GM19240 (cell line): ENCODE data around the gene IL1A.

Experiments
- DNase-seq: peaks from one replicate; pipeline ENCODE4 v3.0.0; 2011; ENCODE audit warnings: low spot score; ENCODE audit not compliant: insufficient read length

IL1A gene

DNA sequence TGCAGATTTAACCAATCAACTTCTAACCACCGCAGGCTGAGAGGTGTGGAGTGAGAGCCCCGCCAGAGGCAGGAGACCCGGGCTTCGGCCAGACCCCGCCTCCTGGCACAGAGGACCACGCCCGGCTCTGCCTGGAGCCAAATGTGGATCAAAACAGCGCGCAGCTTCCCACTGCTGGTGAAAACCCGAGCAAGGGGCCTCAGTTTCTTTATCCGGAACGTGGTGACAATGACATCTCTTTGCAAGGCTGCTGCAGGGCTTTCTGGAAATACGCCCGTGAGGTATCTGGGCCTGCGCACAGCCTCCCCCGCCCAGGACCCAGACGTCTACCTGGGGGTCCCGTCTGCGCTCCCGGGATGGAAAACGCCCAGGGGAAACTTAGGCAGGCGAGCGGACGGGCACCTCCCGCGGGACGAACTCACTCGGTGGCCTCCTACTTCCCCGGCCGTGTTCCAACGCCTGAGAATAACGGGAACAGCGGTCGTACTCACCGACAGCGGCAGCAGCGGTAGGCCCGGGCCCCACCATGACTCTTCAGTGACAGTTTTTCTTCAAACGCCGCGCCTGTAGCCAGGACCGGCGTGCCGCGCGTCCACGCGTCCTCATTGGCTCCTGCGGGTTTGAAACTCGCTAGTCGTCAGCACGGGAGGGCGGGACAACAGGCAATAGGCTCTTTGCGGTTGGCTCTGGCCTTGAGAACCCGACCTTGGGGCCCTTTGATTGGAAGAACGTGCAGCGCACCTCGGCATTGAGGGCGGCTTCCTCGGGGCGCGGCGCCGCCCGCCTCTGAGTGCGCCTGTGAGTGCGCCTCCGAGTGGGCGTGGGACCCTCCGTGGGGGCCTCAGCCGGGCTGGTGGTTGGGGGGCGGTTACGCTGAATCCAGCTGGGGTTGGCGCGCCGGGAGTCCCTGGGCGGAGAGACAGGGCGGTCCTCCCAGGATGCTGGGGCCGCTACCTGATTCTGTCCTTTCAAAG is 19.9 kb downstream of the IL1A start, which contains the start of gene CKAP2L:
CKAP2L (minus strand) TSS at position 539 of the 974 bp plus-strand sequence; CDS start at position 528, 11 bp downstream.
- peak; percentile 87 for DNase-seq

DNA sequence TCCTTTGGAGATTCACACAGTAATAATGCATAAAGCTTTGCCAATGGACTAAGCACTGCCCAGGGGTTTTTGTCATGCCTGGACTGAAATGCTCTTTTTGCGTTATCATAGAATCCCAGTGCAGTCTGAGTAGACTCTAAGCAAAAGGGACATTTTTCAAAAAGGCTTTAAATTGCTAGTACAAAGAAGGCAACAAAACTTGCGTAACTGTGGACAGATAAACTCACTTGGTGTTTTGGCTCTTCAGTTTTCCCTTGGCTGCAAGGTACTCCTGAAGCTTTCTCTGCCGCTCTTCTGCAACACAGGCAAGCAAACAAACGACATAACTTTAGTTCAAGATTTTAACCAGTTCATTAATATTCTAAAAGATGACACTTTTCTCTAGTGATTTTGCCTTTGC is 22.0 kb downstream of the IL1A start:
- no peak for DNase-seq

DNA sequence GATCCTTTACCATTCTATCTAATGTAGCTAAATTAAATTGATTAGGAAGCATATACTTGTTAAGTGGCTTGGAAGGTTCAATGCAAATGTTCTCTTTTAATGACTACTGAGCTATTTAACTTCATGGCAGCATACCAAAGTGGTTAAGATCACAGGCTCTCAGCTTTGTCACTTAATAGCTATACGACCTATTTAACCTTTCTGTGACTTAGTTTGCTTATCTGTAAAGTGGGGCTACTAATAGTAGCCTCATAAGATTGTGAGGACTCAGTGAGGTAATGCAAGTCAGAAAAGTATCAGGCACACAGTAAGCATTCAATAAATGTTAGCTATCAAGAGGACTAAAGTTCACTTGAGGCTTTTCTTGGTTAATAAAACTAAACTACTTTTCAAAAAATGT is 24.1 kb downstream of the IL1A start:
- DNase-seq: no peak

DNA sequence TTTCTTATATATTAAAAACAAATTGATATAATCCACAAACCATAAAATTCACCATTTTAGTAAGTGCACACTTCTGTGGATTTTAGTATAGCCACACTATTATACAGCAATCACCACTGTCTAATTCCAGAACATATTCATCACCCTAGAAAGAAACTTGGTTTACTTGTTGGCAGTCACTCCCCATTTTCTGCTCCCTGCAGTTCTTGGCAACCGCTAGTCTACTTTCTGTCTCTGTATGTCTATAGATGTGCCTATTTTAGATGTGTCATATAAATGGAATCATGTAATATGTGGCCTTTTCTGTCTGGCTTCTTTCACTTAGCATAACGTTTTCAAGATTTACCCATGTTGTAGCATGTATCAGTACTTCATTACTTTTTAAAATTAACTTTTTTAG is 25.6 kb downstream of the IL1A start:
- no peak for DNase-seq

DNA sequence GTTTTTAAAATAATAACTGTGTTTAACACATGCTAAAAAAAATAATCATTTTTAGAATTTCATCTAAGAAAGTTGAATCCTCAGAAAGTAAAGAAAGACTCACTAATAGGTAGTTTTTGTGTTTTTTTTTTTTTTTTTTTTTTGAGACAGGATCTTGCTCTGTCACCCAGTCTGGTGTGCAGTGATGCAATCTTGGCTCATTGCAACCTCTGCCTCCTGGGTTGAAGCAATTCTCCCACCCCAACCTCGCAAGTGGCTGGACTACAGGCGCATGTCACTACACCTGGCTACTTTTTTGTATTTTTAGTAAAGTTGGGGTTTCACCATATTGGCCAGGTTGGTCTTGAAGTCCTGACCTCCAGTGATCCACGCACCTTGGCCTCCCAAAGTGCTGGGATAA is 27.0 kb downstream of the IL1A start:
- no peak for DNase-seq

DNA sequence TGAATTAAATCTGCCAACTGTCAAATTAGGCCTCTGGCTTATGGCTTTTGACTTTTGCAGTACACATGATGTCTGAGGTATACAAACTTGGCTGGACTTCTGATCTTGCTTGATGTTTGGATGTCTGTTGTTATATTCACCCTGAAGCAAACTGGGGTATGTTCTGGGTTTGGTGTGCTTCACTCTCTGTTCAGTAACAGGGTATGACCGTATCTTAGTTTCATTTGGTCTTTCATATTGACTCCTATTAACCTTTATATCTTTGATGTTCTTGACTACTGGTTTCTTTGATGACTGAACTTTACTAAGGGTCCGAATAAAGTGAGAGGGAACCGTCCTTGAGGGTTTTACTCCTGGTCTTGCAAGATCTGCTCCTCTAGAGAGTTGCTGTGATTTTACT is 28.1 kb downstream of the IL1A start:
- no peak for DNase-seq

DNA sequence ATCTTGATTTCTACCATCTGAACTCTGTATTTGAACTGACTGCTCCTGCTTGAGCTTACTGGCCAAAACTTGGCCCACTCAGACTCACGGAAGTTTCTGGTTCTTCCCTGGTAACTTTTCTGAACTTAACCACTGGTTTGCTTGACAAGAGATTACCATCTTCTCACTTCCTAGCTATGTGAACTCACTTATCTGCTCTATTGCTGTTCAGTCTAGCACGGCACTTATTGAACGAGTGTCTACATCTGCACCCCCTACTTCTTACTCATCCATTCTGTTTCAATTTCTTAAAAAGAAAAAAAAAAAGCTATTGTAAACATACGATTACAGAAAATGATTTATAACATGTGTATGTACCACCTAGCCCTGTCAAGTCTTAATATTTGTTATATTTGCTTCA is 28.8 kb downstream of the IL1A start:
- DNase-seq: no peak

DNA sequence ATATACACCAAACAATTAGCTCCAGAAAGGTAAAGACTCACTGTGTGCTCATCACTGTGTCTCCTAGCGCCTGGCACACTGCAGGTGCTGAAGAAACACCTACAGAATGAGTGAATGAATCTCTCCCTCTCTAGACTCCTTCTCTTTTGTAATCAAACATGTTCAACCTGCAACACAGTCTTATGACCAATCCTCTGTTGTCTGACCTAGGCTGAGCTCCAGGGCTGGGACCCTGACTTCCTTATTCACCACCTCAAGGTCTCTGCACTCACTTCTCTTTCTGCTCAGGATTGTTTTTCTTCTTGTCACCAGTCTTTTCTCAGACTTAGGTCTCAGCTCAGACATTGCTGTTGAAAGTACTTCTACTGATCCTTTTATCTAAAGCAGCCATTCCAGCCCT is 29.7 kb downstream of the IL1A start:
- DNase-seq: no peak

DNA sequence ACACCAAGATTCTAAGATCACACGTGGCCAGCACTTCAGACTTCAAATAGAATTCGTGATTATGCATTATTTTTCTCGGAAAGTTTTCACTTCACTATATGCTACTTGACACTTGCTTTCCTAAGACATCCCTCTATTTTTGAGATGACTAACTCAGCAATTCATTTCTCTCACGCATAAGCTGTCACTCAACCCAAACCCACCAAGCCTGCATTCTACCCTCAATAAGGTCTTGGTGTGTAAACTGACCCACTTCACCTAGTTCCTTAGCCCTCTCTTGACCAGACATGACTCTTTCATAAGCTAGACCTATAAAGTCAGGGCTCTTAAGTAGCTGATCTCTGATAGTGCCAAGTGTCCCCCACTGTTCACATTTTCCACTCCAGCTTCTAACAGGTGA is 31.6 kb downstream of the IL1A start:
- DNase-seq: no peak

DNA sequence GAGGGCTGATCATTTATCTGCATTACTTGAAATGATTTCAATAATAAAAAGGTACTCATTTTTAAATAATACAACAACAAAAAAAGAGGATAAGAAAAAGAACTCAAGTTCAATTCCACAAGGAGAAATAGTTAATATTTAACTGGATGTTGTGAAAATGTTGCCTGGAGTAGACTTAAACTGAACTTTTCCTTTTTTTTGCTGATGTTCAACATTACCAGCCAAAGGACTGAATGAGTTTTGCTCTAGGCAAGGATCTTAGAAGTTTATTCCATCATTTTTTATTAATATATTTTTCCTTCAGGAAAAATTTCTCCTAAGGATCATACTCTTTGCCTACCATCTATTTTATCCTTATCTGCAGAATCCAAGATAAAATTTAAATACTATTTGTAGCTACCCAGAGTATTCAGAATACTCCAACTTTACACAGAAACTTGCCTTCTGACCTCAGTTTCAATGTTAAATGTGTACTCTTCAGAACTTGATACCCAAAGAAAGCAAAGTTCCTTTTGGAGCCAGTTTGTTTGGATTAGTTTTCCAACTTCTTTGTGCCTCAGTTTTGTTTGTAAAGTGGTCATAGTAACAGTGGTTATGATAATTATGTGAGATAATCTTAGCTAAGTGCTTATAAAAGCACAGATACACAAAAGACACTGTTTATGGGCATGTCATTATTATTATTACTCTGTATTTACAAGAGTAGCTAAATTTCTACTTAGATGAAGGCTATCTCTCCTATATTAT is 32.7 kb downstream of the IL1A start:
- DNase-seq: no peak

DNA sequence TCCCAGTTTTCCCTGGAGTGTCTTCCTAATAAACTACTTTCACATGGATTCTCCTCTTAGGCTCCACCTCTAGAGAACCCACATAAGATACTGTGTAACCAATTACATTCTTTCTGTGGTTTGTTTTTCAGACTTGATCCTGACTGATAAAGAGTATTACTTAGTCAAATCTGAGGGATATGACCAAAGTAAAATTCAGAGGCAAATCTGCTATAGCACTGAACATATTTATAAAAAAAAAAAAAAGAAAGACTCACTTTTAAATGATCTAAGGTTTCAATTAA is 33.8 kb downstream of the IL1A start:
- DNase-seq: no peak

DNA sequence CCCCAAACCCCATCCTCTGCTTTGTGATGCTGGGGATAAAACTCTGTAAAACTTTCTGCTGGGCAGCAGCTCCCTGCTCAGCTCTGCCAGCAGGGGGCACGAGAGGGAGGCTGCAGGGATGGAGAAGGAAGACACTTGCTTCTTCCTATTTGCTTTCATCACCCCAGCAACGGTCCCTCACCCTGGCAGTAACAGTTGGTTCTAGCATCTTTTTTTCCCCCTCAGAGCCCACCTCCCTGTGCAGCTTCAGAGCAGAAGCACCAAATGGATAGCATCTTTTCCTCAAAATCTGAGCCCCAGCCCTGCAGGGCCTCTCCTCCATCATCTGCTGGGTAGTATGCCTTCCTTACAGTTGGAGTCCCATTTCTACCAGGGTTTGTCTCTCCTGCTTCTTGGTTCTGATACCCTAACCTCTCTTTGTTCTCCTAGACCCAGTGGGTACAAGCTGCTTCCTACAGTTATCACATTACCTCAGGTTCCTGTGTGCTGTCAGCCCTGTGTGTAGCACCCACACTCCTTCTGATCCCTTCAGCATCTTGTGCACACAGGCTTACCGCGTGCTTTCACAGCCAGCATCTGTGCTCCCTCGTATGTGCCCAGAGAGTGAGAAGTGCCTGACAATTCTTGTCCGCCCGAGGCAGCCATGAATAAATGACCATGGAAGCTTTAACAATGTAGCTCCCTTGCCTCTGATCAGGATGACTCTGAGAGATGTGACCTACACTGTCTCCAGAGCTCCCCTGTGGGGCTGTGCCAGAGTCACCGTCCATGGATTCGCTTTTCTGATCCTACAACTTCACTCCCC is 34.3 kb downstream of the IL1A start:
- DNase-seq: peak; percentile 65

DNA sequence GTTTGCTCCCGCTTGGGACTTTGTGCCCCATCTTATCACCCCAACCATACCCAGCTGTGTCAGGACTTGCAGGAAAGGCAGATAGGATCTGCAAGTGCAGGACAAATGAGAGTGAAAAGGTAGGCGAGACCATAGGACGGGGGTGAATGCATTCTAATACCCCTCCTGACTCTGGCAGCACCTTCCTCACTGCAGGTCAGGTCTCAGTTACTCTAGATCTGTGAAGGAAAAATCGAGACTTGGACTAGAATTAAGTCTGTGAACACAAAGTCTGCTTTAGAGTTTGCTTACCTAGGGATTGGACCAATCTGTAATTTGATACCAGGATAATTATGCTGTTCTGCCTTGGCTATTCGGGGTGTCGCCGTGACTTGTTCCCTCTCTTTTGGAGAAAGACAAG is 43.8 kb downstream of the IL1A start:
- DNase-seq: no peak

DNA sequence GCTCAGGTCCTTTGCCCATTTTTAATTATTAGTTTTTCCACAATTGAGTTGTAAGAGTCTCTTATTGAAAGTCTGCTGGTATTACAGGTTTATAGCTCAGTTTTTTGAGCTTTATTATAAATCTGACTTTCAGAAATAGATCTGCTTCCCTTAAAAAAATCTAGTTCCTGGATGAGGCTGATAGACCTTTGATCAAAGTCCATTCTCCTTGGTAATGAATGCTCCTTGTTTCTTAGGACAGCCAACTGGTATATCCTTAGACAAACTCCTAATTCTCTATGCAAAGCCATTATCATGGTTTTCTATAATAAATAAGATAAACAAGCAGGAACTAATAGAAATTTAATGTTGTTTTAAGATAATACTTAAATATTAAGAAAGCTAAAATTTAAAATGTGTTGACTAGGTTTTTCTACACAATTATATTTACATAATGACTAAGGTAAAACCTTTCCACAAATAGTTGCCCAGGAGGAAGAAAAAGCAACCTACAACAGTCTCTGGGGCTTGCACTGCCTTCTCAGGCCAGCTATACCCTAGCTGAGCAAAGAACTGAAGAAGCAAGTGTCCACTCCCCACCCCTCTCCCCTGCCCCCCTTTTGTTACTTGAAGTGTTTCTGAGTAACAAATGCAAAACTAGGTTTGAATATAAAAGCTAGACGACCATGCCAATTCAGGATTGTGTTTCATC is 46.6 kb downstream of the IL1A start:
- DNase-seq: no peak

DNA sequence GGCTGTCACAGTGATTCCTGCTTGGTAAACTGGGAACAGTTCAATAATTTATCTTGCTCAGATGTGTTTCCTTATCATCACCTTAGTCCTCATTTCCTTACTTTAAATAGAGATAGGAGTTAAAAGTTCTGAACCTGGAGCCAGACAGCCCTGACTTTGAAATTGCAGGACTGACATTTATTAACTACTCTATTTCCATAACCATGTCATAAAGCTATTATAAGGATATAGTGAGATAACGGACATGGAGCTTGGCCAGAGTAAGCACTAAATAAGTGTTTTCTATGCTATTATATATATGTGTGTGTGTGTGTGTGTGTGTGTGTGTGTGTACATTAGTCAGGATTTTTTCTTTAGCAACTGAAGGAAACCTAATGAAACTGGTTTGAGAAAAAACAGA is 50.4 kb downstream of the IL1A start:
- no peak for DNase-seq

DNA sequence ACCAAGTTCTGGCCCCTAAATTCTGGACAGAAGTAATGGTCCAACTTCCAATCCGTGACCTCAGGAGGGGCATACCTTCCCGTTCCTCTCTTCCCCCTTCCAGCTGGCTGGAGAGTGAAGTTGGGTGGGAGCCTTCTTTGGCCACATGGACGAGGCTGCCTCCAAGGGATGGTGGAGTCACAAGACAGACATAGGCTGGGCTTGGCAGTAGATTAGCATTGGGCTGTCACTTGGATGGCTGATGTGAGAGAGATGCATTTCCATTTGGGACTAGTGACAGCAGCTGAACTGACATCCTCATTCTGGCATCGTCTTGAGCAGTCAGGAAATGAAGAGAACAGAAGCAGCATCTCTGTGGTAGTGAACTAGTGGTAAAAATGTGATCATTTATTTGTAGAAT is 50.8 kb downstream of the IL1A start:
- DNase-seq: no peak

DNA sequence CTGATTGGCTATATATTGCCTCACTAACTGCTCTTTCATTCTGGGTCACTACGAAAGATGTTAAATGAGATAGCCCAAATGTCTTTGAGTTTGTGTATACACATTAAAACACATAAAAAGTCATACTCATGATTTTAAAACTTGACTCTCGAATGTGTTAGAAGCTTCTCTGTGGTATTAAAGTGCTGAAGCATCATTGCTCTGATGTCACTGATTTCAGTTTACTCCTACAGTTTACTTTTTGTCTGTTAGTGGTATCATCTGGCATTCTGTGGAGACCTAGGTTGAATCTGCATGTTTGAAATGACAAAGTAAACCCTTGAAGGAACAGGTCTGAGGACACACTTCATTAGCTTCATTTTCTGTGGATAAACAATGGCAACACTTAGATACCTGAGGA is 52.8 kb downstream of the IL1A start:
- no peak for DNase-seq

DNA sequence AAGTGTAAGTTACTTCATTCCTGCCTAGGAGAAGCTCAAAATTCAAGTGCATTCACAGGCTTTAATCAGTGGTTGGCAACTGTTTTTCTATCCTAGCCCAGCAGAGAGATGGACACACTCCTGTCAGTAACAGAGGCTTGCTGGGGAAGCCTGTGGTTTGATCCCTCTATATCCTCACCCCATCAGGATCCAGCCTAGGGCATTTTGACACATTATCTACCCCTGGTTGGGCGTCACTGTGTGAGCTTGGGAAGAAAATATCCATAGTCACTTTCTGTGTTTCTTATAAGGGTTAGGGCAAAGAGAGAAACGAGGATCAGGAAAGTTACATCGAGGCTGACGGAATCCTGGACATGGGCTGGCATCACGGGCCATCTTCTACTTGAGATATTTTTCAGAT is 53.5 kb downstream of the IL1A start:
- no peak for DNase-seq

DNA sequence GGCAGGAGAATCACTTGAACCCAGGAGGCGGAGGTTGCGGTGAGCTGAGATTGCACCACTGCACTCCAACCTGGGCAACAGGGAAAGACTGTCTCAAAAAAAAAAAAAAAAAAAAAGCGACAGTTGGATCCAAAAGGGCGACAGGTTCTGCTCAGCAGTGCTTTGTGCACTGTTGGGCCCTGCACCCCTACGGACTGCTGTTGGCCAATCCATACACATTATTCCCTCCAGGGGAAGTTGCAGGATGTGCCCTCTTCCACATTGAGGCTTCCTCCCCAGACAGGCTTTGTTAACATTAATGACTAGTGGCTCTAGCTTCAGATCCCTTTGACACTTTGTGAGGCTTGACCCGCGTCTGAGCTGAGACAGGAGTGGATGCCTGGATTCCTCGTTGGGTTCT is 54.1 kb downstream of the IL1A start:
- no peak for DNase-seq

DNA sequence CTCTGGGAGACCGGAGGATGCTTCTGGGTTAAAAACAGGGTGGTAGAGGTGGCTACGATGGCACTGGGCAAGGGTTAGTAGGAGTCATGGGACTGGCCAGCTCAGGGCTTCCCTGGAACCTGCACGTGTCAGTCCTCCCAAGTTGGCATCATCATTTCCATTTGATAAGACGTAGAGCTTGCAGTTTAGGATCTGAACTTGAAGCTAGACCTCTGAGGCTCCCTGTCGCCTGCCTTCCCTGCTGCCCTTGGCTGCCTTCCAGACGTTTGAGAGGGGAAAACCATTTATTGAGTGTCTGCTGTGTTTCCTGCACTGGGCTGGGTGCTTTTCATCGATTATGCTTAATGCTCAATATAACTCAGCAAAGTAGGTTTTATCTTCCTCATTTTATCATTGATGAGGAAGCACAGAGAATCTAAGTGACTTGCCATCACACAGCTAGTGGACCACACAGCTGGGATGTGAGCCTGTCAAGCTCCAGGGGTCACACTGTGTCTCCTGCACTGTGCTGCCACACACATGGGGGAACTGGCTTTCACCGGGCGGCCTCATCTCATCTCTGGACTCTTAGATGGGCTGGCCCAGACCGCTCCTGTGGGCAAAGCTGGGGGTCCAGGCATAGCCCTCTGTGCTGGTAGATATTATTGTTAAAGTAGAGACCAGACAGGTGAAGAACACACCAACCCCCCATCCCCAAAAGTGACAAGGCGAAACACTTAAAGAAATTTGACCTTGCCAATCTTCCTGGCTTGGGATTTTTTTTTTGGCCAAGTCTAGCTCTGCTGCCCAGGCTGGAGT is 55.7 kb downstream of the IL1A start:
- DNase-seq: no peak

DNA sequence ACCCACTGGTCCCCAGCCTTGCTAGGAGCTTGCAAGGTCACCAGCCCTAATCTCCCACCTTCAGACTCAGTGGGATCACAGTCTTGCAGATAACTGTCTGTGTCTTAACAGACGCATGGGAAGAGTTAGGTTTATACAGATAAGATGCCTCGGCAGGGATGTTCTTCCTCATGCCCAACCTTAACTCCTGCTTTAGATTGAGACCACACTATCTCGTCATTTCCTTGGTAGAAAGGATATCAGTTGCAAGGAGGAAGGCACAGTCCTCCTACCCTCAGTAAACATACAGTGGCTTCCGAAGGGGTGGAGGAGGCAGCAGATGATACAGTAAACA is 56.3 kb downstream of the IL1A start:
- DNase-seq: no peak
